ENCODE data around the gene LAMB1. TPM values are rescaled to one million over a fixed set of nuclear protein-coding genes. Genes with fewer than 3 reads are reported as not detected.

The LAMB1 gene
- total and polyA plus RNA-seq, 2 of the 13 experiments (the other 11 are each of a cell fraction or from before 2014, with no cell fraction given): 109 to 124 TPM

GRCh38 chr7:108012499-108013430 is 9.8 kb upstream of the LAMB1 start (continued):
- TF ChIP-seq RERE (CRISPR knock-in tag; IDR thresholded peaks at IDR 0.05; ENCODE audit: low read depth): peak; percentile 54; the same call in 1 of the 2 replicates
- 0 out of 2 replicates have a peak, but pooled peaks have one; percentile 50 for TF ChIP-seq ZMYM2 (CRISPR knock-in tag; IDR thresholded peaks at IDR 0.05)
- 0 out of 2 replicates have a peak, but pooled peaks have one; percentile 12 for TF ChIP-seq HHEX (CRISPR knock-in tag; IDR thresholded peaks at IDR 0.05)
- peak; percentile 94 for TF ChIP-seq ELF3 (CRISPR knock-in tag; IDR thresholded peaks at IDR 0.05)
- TF ChIP-seq ZBTB26 (CRISPR knock-in tag; IDR thresholded peaks at IDR 0.05; ENCODE audit: borderline replicate concordance): peak; percentile 82
- peak; percentile 85; the same call in 1 of the 2 replicates for TF ChIP-seq ZNF614 (CRISPR knock-in tag; IDR thresholded peaks at IDR 0.05; ENCODE audit: borderline replicate concordance)
- TF ChIP-seq JUN (CRISPR knock-in tag; IDR thresholded peaks at IDR 0.05): 0 out of 2 replicates have a peak, but pooled peaks have one; percentile 40
- peak; percentile 81; the same call in 1 of the 2 replicates for TF ChIP-seq AHDC1 (CRISPR knock-in tag; IDR thresholded peaks at IDR 0.05; ENCODE audit: borderline replicate concordance)
- no peak for TF ChIP-seq SMARCE1 (IDR thresholded peaks at IDR 0.05; ENCODE audit: borderline replicate concordance)
- peak; percentile 63; the same call in 1 of the 2 replicates for TF ChIP-seq CREM (IDR thresholded peaks at IDR 0.05)
- no peak for TF ChIP-seq CREM (CRISPR knock-in tag; IDR thresholded peaks at IDR 0.05)
- peak; percentile 49; the same call in 1 of the 2 replicates for TF ChIP-seq ZNF503 (CRISPR knock-in tag; IDR thresholded peaks at IDR 0.05)
- 0 out of 2 replicates have a peak, but pooled peaks have one; percentile 14 for TF ChIP-seq KLF6 (CRISPR knock-in tag; IDR thresholded peaks at IDR 0.05)
- TF ChIP-seq CEBPB (IDR thresholded peaks at IDR 0.05; ENCODE audit: borderline replicate concordance, low read depth, low read length): peak; percentile 62; the same call in 1 of the 2 replicates

Measured in HepG2 (cell line).